ENCODE data around the gene ZFP36.

GRCh38 chr19:39416152-39417120, 9.8 kb downstream of the ZFP36 start:
- TF ChIP-seq CTCF (IDR thresholded peaks at IDR 0.05) (no peak), POLR2A (IDR thresholded peaks at IDR 0.05) (no peak)
